Natural killer cell (primary cell): ENCODE results near the gene FXYD6. TPM values are rescaled to one million over a fixed set of nuclear protein-coding genes. Genes with fewer than 3 reads are reported as not detected.

Source experiments
- ATAC-seq, 3 donors: fragments of 150-1000 bp in 2 of 3; fragments of 200-7000 bp in 1 of 3; cut with Tn5 transposase; 1 replicate in 1 of 3; 2 replicates in 2 of 3; pipeline ENCODE4 v1.10.0; 2021; ENCODE audit warnings: mild to moderate bottlenecking in 2 of 3, moderate library complexity in 2 of 3
- DNase-seq, 2 donors: peaks; one replicate each; pipeline versions ENCODE4 v3.0.0 to v3.0.0-alpha.2; 2013 to 2021; ENCODE audit warnings: mixed read lengths in 1 of 2
- H3K27ac ChIP-seq: one replicate; pipeline ENCODE4 v1.5.1; 2013; ENCODE audit warnings: mild to moderate bottlenecking, low read length
- H3K27me3 ChIP-seq: one replicate; pipeline ENCODE4 v1.6.1; 2013; ENCODE audit warnings: low read length; ENCODE audit not compliant: control insufficient read depth, insufficient read depth
- H3K36me3 ChIP-seq: one replicate; pipeline ENCODE4 v1.6.1; 2013; ENCODE audit warnings: low read length; ENCODE audit not compliant: control insufficient read depth, insufficient read depth
- H3K4me1 ChIP-seq: one replicate; pipeline ENCODE4 v1.6.1; 2013; ENCODE audit warnings: low read length; ENCODE audit not compliant: control insufficient read depth, insufficient read depth
- H3K4me3 ChIP-seq: one replicate; pipeline ENCODE4 v1.5.1; 2013; ENCODE audit warnings: low read length
- H3K9me3 ChIP-seq: one replicate; pipeline ENCODE4 v1.6.1; 2013; ENCODE audit warnings: low read length; ENCODE audit not compliant: control insufficient read depth, insufficient read depth
- H3K27ac Mint-ChIP-seq, 2 donors: one replicate each; pipeline ENCODE4 v1.8.0; 2022; ENCODE audit warnings: mild to moderate bottlenecking in 2 of 2, mixed read lengths in 2 of 2, moderate library complexity in 1 of 2
- H3K27me3 Mint-ChIP-seq, 2 donors: one replicate each; pipeline ENCODE4 v1.8.0; 2022; ENCODE audit warnings: low read depth in 2 of 2, mixed read lengths in 2 of 2
- H3K36me3 Mint-ChIP-seq: one replicate; pipeline ENCODE4 v1.8.0; 2022; ENCODE audit warnings: mixed read lengths
- H3K4me1 Mint-ChIP-seq, 2 donors: one replicate each; pipeline ENCODE4 v1.8.0; 2022; ENCODE audit warnings: mixed read lengths in 2 of 2
- H3K4me3 Mint-ChIP-seq: one replicate; pipeline ENCODE4 v1.8.0; 2022; ENCODE audit warnings: mild to moderate bottlenecking, moderate library complexity, mixed read lengths
- H3K9me3 Mint-ChIP-seq, 2 donors: one replicate each; pipeline ENCODE4 v1.8.0; 2022; ENCODE audit warnings: mixed read lengths in 2 of 2
- CTCF ChIP-seq: fragments of 200-600 bp; IDR thresholded peaks from one replicate; pipeline ENCODE4 v1.8.0; 2022; ENCODE audit warnings: antibody characterized with exemption
- WGBS: methylation state at CpG from one replicate; pipeline ENCODE4 v1.1.7; 2013; ENCODE audit warnings: missing lambda C conversion rate; ENCODE audit not compliant: insufficient coverage; 5-methylcytosine and 5-hydroxymethylcytosine counted together
- intact Hi-C: fragments of 100-400 bp; cut with micrococcal nuclease; formaldehyde crosslinking; loops from one replicate; pipeline ENCODE4 v1.14.2; 2022
- total RNA-seq, 4 donors: library from RNA; stranded (reverse); fragments of 120-200 nt in 1 of 4; gene quantifications; one replicate each; pipeline versions ENCODE4 v1.2.3 to v1.2.4, GENCODE V29; 2013 to 2022

Gene FXYD6
- total RNA-seq, 3 donors from 2014 or later (not counting 1 experiment from before 2014, with no cell fraction given): 0.20 to 0.90 TPM; not detected in 1

GRCh38 chr11:117862753-117863152 is 13.7 kb downstream of the FXYD6 start:
- no peaks in the 10 kb centered on the region for H3K9me3 Mint-ChIP-seq
- H3K27ac ChIP-seq: no peak overlapping the region
- H3K27ac Mint-ChIP-seq: no peak overlapping the region
- H3K4me3 Mint-ChIP-seq: no peak overlapping the region
- H3K4me1 Mint-ChIP-seq: peaks cover 5% of the 10 kb centered on the region in 2 donors
- no peaks in the 10 kb centered on the region for H3K36me3 Mint-ChIP-seq
- no peaks in the 10 kb centered on the region for H3K9me3 ChIP-seq
- intact Hi-C loops: no loop called here
- H3K4me3 ChIP-seq: no peak overlapping the region
- no peaks in the 10 kb centered on the region for H3K27me3 ChIP-seq
- ATAC-seq (no peak), DNase-seq (no peak)
- TF ChIP-seq CTCF: no peak
- no peaks in the 10 kb centered on the region for H3K36me3 ChIP-seq
- H3K4me1 ChIP-seq: peaks cover 6% of the 10 kb centered on the region
- peaks cover 9 to 12% of the 10 kb centered on the region in 2 donors for H3K27me3 Mint-ChIP-seq
- no CpG with 5 or more reads among the region's 1 CpG for WGBS

- DNase-seq (no peak), ATAC-seq (no peak)
- no peak for TF ChIP-seq CTCF
- Mint-ChIP-seq H3K27ac (no peak overlapping the region), H3K9me3 (no peaks in the 10 kb centered on the region), H3K4me3 (no peak overlapping the region), H3K4me1 (peaks cover 5% of the 10 kb centered on the region in 2 donors), H3K27me3 (peaks cover 4 to 7% of the 10 kb centered on the region in 2 donors), H3K36me3 (no peaks in the 10 kb centered on the region)
- no peaks in the 10 kb centered on the region for H3K36me3 ChIP-seq
- intact Hi-C loops: no loop called here
- no peak overlapping the region for H3K27ac ChIP-seq
- H3K27me3 ChIP-seq: no peaks in the 10 kb centered on the region
- H3K4me3 ChIP-seq: no peak overlapping the region
- no peaks in the 10 kb centered on the region for H3K9me3 ChIP-seq
- 74% methylated on average over 12 of the region's 12 CpGs for WGBS
- peaks cover 6% of the 10 kb centered on the region for H3K4me1 ChIP-seq
Observed at GRCh38 chr11:117862019-117862725, 14.3 kb downstream of the FXYD6 start.

GRCh38 chr11:117861151-117862018 is 15.1 kb downstream of the FXYD6 start:
- 54% methylated on average over 13 of the region's 13 CpGs for WGBS
- Mint-ChIP-seq H3K36me3 (no peaks in the 10 kb centered on the region), H3K4me3 (no peak overlapping the region), H3K4me1 (peaks cover 5% of the 10 kb centered on the region in 2 donors), H3K27me3 (peaks cover 0 to 9% of the 10 kb centered on the region in 2 donors), H3K27ac (no peak overlapping the region), H3K9me3 (no peaks in the 10 kb centered on the region)
- peaks cover 6% of the 10 kb centered on the region for H3K4me1 ChIP-seq
- DNase-seq: no peak
- H3K36me3 ChIP-seq: no peaks in the 10 kb centered on the region
- intact Hi-C loops: no loop called here
- H3K27ac ChIP-seq: no peak overlapping the region
- no peak for TF ChIP-seq CTCF
- H3K9me3 ChIP-seq: no peaks in the 10 kb centered on the region
- H3K27me3 ChIP-seq: no peaks in the 10 kb centered on the region
- no peak overlapping the region for H3K4me3 ChIP-seq
- no peak for ATAC-seq
